Stimulated activated CD4-positive, alpha-beta T cell treated with anti-CD3 and anti-CD28 coated beads, Interleukin-2, amount 100 ng/mL, for 4 hours (primary cell): Measurements from ENCODE around the gene DHCR24.
"Not testable (repeated sequence)": the region's sequence is repeated elsewhere in the genome, so short reads cannot be mapped to it uniquely, and the experiment has no call there.

ENCODE experiments used
- DNase-seq: peaks from one replicate; pipeline ENCODE4 v3.0.0-alpha.2; 2020; ENCODE audit warnings: low read depth

The DHCR24 gene

DNA sequence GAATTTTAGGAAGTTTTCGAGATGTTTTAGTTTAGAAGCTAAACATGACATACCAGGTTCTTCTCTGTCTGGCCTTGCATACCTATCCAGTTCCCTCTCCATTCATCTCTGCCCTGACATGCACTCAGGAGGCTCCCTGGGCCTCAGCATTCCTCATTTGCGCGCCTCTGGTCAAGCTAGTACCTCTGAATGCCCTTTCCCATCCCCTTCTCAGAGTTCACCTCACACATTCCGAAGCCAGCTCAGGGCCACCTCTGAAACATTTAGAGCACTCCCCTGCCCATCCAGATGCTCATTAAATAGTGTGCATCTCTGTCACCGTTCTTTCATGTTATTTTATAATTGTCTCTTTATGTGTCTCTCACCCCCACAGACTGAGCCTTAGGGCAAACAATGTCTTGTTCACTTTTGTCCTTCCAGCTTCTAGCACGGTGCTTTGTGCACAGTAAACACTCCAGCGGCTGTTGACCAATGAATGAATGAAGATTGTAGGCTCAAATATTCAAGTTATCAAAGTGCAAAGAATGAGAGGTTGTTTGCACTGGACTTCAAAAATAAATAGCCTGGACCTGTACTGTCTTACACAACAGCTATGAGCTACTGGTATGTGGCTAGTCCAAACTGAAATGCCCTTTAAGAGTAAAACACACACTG is 1.2 kb upstream of the DHCR24 start:
- DNase-seq: no peak

DNA sequence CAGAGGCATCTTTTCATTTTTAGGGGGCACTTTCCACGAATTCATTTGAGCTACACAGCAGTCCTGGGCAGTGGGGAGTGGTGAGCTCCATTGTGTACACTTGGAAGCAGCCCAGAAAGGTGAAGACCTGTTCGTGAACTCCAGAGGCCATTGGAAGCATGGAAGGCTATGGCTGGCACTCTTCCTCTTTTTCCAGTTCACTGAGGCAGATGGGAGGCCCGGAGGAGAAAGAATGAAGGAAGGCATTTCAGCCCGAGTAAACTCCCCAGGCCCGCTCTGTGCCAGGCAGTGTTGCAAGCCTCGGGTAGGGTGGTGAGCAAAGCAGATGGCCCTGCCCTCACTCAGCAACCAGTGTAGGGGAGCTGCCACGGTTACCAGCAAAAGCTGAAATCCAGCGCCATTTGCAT is 673 bp upstream of the DHCR24 start:
- DNase-seq: no peak

DNA sequence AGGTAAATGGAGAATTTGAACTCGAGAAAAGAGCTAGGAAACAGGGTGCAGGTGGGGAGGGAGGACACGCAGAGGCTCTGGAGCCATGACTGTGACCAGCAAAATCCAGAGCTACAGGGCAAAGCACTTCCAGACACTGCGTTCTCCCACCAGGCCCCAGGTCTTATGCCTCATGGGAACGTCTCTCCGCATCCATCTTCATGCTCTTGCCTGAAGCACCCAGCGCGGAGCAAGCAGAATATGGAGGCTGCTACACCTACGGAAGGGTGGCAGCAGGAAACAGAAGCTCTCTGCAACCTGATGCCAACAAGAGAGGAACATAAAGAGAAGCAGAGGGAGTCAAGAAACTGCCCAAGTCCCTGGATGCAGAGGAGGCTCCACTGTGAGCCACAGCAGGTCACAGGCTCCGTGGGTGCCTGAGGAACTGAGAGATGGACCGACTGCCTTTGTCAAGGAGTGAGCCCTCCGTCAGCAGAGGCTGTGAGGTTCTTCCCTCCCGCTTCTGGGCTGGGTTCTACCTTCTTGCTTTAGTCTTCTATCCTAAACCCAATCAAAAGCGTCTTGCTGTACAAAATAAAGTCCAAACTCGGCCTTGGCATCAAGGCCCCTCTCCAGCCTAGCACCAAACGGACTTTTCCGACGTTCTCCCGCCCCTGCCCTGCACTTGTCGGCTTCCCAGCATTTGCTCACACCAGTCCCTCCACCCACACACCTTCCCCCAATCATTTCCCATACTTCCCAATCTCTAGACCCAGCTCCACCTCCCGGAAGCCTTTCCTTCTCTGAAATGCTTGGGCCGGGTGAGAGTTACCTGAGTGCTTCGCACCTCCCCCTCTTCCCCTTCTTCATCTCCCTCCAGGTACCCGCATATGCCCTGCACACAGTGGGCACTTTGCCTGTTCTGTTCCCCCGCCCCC is 930 bp downstream of the DHCR24 start:
- no peak for DNase-seq

DNA sequence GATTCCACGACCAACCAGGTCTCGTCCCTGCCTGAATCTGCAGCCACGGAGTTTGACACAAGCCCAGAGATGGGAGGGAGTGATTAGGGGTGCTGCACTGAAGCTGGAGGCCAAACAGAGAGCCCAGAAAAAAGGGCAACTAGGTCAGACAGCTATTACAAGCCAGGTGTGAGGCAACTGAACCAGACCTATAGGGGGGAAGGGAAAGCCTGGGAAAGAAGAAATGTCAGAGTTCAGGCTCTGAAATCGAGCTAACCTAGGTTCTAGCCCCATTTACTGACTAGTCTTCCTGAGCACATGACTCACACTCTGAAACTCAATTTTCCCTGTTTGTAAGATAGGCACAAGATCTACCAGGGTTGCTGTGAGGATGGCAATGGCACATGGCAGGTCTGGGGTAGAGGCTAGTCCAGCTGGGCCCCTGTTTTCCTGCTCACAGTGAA is 1.7 kb downstream of the DHCR24 start:
- no peak for DNase-seq

DNA sequence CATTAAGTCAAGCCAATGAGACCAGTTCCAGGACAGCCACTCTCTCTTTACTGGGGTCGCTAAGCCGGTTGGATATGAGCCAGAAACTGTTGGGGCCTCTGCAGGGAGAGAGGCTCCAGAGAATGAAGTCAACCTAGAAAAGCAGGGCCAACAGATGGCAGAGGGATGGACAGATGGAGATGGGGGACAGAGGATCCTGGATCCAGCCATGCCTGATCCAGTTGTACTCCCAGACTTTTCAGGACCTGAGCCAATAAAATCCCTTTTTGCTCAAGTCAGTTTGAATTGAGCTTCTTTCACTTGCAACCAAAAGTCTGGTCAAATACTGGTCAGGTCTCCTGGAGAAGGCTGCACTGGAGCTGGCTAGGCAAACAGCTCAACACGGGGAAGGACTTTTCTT is 2.2 kb downstream of the DHCR24 start:
- no peak for DNase-seq

DNA sequence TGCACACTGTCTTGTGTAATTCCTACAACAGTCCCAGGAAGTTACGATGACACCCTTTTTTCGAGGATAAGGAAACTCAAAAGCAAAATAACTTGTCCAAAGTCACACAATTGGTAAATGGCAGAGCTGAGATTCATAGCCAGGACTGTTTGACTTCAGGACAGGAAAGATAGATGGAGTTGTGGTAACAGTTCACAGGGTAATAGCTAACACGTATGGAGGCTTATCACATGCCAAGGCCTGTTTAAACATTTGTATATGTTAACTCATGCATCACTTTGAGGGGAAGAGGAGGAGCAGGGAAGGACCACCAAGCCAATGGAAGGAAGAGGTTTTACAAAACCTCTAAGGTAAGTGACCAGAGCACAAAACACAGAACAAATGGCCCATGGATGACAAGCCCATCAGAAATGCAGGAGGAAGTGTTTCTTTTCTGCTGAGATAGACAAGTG is 2.8 kb downstream of the DHCR24 start:
- no peak for DNase-seq

DNA sequence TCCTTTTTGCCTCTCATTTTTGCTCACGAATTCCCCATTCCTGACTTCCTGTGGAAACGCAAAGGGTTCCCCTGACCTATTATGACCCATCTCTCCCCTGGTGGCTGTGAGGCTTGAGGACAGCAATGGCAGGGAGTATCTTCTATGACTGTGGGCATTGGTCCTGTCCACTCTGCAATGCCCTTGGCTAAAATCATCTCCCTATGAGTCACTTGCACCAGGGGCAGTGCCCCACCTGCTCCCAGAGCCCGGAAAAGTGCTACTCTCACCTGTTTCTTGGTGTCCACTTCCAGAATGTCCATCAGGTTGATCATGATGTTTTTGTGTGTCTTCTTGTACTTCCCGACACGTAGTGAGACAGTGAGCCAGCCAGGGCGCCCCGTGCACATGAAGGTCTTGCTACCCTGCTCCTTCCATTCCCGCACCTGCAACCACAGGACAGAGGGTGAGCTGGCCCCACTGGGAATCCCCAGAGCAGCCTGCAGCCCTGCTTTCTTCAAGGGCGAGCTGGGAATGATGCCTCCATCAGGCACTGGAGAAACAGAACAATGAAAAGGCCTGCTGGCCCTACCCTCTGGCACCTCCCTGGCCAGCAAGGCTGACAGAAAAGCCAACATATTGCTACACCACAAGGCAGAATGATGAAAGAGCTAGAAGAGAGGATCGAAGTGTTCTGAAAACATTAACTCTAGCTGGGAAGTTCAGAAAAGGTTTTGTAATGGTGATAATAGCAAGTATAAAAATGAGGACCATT is 3.5 kb downstream of the DHCR24 start:
- DNase-seq: no peak

DNA sequence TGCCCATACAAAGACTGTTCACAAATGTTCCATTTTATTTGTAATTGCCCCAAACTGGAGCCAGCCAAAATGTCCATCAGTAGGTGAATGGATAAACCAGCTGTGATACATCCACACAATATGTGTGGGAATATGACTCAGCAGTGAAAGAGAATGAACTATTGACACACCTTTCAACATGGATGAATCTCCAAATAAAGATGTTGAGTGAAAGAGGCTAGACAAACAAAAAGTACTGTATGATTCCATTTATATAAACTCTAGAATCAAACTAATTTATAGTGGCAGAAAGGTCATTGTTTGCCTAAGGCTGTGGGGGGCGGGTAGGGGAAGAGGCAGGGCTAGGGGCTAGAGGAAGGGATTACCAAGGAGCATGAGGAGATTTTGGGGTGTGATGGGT is 4.5 kb downstream of the DHCR24 start:
- DNase-seq: no peak

DNA sequence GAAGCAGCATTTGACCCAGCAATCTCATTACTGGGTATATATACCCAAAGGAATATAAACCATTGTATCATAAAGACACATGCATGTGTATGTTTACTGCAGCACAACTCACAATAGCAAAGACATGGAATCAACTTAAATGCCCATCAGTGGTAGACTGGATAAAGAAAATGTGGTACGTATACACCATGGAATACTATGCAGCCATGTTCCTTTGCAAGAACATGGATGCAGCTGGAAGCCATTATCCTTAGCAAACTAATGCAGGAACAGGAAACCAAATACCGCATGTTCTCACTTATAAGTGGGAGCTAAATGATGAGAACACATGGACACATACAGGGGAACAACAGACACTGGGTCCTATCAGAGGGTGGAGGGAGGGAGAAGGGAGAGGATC is 5.4 kb downstream of the DHCR24 start:
- not testable (repeated sequence) for DNase-seq

DNA sequence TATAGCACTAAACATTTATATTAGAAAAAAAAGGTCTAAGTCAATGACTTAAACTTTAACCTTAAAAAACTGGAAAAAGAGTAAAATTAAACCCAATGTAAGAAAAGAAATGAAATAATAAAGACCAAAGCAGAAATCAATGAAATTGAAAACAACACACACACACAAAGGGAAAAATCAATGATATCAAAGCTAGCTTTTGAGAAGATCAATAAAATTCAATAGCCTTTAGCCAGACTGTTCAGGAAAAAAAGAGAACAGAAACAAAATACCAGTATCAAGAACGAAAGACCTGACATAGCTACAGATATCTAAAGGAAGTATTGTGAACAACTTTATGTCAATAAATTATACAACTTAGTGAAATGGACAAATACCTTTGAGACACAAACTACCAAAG is 7.1 kb downstream of the DHCR24 start:
- no peak for DNase-seq

DNA sequence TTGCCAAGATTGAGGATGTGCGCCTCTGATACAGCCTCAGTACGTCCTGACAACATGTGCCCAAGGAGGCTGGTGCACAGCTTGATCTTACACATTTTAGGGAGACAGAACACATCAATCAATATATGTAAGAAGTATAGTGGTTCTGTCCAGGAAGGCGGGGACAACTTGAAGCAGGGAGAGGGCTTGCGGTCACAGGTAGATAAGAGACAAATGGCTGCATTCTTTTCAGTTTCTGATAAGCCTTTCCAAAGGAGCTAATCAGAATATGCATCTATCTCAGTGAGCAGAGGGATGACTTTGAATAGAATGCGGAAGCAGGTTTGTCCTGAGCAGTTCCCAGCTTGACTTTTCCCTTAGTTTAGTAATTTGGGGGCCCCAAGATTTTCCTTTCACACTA is 10.2 kb downstream of the DHCR24 start:
- DNase-seq: no peak

DNA sequence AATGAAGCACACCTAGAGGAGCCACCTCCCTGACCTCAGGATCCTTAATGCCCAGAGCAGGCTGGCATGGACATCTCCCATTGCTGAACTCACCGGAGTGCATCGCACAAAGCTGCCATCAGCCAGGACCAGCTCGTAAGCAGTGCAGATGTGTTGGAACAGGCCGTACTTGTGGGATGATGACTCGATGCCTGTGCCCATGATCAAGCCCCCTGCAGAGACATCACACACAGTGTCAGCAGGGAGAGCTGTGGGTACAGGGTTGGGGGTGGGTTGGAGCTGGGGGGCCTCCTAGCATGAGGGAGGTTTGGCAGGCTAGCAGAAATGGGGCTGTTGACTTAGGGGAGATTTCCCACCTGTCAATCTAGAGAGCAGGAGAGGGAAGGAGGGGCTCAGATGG is 12.0 kb downstream of the DHCR24 start:
- DNase-seq: no peak

DNA sequence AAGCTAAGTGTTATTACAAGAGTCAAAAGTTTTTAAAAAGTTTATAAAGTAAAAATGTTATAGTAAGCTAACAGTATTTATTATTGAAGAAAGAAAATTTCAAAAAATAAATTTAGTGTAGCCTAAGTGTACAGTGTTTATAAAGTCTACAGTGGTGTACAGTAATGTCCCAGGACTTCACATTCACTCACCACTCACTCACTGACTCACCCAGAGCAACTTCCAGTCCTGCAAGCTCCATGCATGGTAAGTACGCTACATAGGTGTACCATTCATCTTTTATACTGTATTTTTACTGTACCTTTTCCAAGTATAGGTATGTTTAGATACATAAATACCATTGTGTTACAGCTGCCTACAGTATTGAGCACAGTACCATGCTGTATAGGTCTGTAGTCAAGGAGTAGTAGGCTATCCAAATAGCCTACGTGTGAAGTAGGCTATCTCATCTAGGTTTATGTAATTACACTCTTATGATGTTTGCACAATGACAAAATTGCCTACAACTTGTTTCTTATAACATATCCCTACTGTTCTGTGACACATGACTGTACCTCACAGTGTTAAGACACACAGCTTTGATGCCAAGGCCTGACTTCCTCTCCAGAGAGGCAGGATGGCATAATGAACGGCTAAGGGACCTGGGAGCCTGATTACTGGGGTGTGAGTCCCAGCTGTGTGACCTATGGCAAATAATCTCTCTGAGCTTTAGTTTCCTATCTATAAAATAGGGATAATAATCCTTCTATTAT is 12.7 kb downstream of the DHCR24 start:
- DNase-seq: no peak

DNA sequence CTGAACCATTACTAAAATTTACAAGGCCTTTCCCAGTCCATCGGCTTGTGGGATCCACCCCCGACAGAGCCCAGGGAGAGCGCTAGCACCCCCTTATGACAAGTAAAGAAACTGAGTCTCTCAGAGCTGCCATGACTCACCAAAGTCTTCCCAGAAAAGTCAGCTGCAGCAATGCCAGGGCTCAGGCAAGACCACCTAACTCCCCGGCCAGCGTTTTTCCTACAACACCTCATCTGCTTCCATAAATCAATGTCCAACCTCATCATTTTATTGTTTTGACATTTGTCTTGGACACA is 15.0 kb downstream of the DHCR24 start:
- DNase-seq: no peak

DNA sequence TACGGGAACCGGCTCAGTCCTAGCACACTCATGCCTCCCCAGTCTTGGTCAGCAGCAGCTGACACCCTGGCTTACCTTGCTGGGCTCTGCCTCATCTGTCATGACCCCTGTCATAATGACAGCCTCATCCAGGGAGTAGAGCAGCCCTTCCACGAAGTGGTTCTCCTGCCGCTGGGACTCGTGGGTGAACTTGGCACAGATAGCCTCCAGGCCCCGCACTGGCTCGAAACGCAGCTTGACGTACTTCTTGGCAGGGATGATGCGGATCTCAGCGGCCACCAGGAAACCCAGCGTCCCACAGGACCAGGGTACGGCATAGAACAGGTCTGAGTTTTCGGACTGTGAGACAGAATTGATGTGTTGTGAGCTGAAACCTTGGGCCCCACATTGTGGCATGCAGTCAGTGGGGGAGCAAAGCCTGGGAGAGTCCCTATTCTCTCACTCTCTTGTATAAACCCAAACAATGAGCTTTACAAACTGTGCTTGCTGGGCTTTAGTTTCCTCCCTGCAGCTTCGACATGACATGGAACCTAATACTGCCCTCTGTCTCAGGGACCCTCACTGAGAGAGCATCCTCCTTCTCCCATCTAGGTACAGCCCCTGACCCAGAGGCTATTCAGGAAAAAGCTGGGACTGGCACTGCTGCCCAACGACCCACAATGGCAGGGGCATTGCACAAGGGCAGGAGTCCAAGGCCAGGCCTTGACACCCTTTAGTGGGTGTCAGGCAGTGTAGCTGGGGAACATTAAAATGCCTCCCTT is 15.5 kb downstream of the DHCR24 start:
- no peak for DNase-seq

DNA sequence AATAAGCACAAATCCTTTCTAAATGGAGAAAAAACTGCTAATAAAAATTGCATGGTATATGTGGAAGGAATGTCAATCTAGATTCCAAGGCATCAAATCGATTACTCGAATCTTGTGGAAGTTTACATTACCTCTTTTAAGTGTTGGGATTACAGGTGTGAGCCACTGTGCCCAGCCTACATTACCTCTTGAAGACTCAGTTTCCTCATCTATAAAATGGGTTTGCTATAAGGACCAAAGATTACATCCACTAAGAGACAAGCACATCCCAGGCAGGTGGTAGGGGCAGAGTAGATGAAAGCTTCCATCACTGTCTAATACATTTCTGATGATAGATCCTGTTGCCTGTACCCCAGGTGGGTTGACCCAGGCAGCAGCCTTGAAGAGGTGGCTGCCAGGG is 16.1 kb downstream of the DHCR24 start:
- no peak for DNase-seq

DNA sequence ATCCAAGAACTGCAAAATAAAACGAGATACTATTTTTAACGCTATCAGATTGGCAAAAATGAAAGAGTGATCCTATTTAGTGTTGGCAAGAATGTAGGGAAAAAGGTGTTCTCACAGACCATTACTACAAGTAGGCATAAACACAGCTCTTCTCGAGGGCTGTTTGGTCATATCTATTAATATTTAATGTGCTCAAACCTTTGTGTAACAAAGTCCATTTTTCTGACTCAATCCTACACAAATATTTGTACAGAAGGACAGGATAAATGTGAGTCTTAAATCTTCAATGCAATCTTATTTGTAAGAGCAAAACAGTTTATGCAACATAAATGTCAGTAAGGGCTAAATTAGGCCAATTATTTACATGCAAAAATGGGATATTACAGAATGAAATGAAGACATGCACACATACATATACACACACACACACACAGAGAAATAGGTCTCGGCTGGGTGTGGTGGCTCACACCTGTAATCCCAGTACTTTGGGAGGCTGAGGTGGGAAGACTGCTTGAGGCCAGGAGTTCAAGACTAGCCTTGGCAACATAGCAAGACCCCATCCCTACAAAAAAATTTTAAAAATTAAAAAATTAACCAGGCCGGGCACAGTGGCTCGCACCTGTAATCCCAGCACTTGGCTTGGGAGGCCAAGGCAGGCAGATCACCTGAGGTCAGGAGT is 17.7 kb downstream of the DHCR24 start:
- DNase-seq: no peak

DNA sequence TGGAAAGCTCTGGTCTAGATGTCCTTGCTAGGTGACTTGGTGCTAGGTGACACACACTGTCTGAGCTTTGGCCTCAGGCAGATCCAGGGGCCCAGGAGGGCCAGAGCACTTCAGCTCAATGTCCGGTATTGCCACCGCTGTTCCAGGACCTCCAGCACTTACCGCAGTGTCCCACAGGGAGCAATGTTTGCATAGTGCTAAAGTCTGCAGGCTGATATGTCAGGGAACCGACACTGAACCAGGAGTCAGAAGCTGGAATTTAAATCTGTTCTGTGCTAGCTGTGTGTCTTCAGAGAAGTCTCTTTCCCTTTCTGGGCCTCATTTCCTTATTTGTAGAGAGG is 19.3 kb downstream of the DHCR24 start:
- DNase-seq: no peak

DNA sequence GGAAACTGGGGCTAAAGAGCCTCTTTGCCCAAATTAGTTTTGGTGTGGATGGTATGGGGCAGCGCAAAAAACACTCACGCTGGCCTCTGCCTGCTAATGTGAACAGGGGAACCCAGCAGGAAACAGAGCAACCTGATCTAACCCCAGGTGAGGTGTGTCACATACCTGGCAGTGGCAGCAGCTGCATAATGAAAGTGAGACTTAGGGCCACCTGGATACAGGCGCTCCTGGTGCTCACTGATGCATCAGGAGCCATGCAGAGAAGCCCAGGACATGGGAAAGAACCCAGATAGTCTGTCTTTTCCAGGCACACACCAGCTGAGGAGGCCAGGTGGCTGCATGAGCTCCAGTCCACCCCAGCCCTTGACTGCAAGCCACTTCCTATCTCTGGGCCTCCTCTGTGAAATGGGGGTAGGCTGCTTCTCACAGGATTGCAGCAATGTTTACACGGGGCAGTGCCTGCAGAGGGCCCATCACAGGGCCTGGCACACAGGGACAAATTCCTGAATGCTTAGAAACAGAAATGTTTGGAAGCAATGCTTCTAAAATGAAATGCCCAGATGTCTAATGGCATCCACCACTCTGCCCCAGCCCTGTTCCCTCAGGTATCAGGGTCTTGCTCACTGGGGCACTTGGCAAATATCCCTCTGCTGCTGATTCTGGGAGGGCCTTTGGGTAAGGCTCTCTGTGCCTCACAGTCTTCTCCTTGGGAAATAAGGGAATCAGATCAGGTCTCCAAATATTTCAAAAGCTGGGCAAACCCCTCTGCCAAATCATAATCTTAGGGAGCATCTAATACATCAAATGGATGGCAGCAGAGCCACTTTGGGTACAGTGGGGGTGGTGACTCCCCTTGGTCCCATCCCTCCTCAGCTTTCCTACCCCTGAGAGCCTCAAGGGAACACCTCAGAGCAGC is 19.9 kb downstream of the DHCR24 start:
- no peak for DNase-seq
